GM19351 (cell line): ENCODE measurements around the gene PPID.
"Not testable (repeated sequence)": the region's sequence is repeated elsewhere in the genome, so short reads cannot be mapped to it uniquely, and the experiment has no call there.

Experiments
- ATAC-seq: cut with Tn5 transposase; IDR thresholded peaks from one replicate; pipeline ENCODE4 v1.9.1; 2021; ENCODE audit warnings: mild to moderate bottlenecking, moderate library complexity; ENCODE audit not compliant: unreplicated experiment

PPID gene

DNA sequence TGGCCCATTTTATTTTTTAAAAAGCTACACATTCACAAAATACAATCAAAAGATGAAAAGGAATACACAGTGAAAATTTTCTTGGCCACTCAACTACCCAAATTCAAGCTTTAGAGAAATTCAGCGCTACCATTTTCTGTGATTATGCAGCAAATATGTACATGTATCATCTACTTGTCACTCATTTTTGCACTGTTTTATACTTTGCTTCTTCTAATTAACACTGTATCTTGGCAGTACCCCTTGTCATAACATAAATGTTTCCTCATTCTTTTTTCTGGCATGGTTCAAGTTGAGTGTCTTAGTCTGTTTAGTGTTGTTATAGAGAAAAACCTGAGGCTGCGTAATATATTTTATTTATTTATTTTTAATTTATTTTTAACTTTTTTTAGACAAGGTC, 15.7 kb upstream of the PPID start:
- no peak for ATAC-seq

DNA sequence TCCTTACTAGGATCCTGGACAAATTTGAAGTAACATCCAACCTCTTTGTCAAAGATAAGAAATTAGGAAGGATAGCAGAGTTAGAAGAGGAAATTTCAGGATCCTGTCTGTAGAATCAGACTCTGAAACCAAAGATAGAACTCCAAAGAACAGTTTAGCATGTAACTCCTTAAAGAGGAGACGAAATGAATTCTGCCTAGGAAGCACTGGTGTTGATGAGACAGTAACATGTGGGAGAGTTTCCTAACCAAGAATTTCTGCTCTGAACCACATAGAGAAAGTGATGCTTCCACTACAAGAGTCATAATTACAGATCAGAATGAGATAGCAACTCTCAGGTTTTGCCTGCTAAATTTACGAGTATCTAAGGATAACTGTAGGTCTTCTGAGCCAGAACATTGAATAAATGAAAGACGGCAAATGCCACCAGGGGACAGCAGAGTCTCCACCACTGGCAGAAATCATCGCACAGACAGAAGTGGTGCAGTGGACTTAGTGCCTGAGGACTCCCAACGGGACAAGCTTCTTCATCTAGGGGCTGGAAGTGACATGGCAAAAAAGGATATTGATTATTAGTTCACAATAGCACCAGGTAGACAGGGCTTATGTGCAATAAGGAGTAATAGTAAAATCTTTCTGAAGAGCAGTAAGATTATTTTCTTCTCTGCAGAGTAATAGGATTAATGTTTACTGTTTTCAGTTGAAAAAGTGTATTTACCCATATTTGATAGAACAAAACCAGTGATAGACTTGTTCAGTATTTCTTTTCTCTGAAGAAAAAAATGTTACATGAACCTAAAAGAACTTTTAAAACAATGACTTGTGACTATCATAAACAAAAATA, 6.7 kb upstream of the PPID start:
- ATAC-seq: peak; percentile 91

DNA sequence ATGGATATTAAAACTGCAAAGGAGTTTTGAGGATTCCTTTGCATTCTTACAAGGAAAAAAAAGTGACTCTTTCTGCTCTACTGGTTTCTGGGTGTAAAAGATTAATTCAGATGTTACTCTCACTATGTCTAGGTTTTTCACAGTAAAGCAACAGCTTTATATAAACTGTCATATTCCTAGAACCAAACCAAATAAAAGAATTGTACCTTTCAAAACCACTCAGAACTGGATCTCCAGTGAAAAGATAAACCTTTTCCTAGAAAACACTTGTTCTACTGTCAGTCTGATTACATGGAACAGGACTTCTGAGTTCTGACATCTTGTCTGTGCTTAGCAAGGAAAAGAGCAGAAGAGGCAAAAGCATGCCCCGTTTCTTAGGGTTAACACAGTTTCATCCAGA, 5.0 kb upstream of the PPID start:
- no peak for ATAC-seq

DNA sequence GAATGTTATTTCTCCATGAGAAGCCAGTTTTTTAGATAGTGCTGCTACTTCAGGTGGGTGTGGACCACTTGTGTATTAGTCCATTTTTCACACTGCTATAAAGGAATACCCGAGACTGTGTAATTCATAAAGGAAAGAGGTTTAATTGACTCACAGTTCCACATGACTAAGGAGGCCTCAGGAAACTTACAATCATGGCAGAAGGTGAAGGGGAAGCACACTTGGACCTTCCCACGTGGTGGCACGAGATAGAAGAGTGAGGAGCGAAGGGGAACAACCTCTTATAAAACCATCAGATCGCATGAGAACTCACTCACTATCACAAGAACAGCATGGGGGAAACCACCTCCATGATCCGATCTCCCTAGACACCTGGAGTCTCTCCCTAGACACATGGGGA, 3.4 kb upstream of the PPID start:
- ATAC-seq: no peak

DNA sequence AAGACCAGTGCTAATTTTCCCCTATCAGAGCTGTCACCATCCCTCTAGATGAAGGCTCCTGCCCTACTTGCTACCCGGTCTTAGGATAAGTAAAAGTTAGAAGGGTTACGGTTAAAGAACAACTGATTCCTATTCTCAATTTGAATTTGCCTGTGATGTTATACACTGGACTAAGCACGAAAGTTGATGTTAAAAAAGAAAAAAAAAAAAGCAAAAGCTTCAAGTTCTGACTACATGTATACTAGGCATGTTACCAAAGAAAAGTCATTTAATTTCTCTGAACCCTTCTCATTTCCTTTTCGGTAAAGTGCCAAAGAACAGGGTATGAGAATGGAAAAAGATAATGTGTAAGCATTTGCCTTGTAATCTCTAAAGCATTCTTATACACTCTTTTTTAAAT, 1.4 kb upstream of the PPID start:
- ATAC-seq: no peak

DNA sequence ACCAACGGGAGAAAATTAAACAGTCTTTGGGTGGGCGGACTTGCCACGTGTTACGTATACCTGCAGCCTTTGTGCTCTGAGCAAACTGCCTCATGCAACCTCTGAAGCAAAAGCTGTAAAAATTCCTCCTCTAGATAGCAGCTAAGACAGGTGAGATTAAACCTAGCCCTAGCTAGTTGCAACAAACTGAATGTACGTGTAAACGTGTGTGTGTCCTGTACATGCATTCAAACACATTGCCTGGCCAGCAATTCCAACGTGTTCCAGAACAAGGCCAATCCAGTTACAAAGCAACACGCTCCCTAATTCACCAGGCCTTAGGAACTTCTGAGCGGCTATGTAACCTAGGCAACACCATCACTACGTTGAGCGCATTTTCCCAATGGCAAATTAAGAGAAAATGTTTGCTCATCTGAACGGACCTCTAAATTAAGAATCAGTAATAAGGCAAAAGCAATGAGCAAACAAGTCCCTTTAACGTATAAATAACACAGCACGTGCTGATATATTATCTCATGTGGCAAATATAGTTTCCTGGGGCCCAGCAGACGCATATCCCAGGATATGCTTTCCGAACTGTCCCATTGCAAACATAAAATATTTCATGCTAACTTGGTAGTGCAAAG, 792 bp downstream of the PPID start:
- no peak for ATAC-seq

DNA sequence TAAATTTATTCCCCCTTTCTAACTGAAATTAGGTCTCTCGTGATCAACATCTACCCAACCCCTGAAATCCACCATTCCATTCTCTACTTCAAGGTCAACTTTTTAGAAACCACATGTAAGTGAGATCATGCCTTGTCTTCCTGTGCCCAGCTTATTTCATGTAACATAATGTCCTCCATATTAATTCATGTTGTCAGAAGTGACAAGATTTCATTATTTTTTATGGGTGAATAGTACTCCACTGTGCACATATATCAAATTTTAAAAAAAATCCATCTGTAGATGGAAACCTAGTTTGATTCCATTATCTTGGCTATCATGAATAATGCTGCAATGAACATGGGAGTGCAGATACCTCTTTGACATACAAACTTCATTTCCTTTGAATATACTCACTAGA, 1.5 kb downstream of the PPID start:
- no peak for ATAC-seq

DNA sequence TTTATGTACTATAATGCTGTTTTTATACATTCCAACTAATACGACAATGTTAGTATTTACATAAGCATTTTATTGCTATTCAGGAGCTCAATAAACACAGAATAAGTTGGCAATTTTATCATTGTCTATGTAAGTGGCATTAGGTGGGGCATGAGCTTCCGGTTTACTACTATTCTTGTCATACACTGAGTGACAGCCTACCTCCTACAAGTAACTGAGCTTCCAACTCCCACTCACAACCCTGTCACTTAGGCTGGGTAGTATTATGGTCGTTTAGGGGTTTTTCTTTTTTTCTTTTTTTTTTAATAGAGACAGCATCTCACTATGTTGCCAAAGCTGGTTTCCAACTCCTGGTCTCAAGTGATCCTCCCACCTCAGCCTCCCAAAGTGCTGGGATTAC, 7.4 kb downstream of the PPID start:
- no peak for ATAC-seq

DNA sequence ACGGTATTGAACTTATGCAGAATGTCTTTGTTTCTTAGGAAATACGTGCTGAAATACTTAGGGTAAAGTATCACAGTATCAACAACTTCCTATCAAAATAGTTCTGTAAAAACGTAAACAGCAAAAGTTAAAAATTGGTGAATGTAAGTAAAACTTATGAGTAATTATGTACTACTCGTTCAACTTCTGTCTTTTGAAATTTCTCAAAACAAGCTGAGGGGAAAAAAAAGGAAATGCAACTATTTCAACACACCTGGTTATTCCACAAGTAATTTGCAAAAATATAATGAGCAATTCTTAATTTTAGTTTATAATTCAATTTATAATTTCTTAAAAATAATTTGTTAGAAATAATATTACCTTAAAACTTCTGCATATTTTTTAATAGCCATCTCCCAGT, 8.3 kb downstream of the PPID start:
- ATAC-seq: no peak

DNA sequence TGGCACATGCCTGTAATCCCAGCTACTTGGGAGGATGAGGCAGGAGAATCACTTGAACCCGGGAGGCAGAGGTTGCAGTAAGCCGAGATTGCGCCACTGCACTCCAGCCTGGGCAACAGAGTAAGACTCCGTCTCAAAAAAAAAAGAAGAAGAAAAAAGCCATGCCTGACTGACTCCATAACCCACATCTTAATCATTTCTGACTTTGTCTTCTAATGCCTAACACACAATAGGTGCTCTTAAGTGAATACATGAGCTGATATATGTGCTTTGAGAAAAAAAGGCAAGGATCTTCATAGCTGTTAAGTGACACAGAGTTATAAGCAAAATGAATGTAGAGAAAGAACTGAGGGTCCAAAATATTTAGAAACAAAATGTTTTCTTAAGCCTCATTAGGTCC, 10.6 kb downstream of the PPID start:
- ATAC-seq: not testable (repeated sequence)

DNA sequence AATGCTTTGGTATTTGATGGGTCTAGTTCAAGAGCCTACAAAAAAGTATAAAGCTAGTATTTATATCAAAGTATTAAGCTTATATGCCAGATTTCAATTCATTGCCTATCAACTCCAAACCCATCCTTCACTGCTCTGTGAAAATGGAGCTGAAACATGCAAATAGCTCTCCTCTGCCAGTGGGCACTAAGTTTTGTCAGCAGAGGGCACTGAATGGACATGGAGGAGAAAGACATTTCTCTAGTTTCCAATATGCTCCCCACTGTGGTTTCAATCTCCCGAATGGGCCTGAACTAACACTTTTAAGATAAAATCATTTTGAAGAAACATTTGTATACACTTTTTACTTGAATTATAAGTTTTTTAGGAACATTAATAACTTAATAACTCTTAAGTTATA, 12.4 kb downstream of the PPID start:
- no peak for ATAC-seq

DNA sequence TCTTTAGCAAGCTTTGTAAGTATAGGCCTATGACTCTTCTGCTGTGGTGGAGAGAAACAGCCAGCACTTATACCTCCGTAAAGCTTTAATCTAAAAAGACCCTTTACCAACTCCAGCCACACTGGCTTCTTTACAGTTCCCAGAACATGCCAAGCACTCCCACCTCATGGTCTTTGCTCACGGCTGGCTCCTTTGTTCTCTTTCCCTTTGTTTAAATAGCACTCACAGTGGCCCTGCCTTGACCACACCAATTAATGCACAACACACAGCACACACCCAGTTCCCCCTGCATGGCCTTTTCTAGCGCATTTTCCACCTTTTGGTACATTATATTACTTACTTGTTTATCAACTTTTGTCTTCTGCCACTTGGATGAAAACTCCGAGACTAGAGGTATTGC, 18.9 kb downstream of the PPID start:
- ATAC-seq: no peak

DNA sequence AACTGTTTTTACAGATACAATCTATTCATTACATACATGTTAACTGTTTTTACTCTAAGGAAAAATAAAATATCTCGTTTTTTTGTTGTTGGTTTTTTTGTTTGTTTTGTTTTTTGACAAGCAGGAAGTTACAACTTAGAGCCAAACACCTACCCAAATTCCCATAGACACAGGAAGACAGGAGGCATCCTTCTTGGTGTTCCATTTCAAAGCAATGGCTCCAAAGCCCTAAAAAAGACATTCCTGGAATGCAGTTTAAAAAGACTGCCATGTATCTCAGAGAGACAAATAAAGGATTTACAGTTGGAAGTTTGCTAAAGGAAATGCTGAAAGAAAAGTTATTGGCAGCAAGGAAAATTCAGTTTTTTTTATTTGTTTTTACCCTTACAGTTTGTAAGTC, 34.4 kb downstream of the PPID start:
- no peak for ATAC-seq

DNA sequence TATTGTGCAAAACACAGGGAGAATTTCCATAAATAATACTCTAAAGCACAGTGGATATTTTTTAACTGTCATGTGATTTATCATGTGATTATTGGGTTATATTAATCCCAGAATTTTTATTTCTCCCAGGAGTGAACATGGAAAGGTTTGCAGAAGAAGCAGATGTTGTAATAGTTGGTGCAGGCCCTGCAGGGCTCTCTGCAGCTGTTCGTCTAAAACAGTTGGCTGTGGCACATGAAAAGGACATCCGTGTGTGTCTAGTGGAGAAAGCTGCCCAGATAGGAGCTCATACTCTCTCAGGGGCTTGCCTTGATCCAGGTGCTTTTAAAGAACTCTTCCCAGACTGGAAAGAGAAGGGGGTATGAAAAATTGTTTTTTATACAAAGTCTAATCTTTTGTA, 41.1 kb downstream of the PPID start:
- no peak for ATAC-seq

DNA sequence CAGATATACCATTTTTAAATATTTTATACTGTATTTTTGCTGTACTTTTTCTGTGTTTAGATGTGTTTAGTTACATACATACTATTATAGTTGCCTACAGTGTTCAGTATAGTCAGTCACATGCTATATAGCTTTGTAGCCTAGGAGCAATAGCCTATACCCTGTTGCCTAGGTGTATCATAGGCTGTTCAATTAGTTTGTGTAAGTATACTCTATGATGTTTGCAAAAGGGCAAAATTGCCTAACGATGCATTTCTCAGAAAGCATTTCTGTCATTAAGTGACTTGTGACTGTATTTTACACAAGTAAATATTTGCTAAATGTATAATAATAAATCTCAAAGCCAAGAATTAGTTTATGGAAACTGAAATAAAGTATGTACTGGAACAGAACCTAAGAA, 41.6 kb downstream of the PPID start:
- no peak for ATAC-seq

DNA sequence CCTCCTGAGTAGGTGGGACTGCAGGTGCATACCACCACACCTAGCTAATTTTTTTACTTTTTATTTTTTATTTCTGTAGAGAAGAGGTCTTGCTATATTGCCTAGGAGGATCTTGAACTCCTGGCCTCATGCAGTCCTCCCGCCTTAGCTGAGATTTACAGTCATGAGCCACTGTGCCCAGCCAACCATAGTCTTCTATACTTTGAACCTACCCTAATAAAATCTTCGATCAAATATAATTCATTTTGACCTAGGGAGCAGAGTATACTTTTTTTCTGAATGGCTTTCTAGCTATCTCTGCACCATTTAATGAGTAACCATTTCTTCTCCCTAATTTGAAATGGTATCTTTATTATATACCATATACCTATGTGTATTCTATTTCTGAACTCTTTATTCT, 44.4 kb downstream of the PPID start:
- ATAC-seq: no peak

DNA sequence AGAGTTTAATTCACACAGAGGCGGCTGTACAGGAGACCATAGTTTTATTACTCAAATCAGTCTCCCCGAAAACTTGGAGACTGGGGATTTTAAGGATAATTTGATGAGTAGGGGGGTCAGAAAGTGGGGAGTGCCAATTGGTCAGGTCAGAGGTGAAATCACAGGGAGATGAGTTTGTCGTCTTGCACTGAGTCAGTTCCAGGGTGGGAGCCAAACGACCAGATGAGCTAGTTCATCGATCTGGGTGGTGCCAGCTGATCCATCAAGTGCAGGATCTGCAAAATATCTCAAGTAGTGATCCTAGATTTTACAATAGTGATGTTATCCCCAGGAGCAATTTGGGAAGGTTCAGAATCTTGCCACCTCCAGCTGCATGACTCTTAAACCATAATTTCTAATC, 47.1 kb downstream of the PPID start:
- ATAC-seq: no peak

DNA sequence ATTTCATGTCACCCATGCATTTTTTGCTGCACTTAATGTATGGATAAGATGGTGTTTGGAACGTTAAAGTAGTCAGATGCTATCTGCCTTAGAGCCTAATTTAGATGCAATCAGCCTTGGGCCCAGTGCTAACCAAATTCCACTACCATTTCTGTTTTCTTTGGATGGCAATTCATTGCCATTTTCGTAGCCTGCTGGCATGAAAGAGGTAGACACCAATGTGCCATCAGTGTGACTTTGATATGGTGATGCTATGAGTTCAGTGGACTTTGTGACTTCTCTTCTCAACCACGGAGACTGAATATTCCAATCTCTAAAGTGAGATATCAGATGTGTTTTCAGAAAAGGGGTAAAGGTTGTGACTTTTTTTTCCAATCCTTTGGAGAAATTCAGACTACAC, 49.6 kb downstream of the PPID start:
- ATAC-seq: no peak

DNA sequence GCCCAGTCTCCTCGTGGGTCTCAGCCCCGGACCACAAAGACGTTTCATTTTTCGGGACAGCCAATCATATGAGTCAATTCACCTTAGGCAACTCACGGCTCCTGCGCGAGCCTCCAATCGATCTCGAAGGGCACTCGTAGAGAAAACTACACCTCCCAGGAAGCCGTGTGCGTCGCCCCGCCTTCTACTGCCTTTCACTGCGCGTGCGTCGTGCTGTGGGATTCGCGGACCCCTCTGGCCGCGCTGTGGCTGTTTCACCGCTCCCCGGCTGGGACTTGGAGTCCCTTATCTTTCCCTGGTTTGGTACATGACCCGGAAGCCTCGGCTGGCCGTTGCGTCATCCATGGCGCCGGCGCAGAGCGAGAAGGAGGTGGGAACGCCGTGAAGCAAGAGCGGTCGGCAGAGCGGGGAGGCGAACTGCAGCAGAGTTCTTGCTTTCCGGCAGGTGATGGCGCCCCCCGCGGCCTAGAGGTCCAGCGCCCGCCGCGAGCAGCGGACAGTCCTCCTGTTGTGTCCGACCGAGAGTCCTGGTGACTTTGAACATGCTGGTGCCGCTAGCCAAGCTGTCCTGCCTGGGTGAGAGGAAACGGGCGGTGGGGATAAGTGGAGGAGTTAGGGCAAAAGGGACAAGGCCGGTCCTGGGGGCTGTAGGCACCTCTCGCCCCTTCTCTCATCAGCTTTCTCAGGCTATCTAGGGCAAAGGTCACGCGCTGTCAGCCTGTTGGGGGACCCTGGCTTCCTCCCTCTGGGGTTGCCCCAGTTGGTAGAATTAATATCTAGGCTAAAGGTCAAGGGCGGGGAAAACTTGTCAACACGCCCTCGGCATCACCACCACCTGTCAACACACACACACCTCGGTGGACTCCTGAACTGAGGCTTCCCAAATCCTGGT, 51.0 kb downstream of the PPID start, which contains the start of gene ETFDH:
ETFDH (plus strand) TSS at position 382 of the 892 bp plus-strand sequence; CDS start at position 543, 161 bp downstream.
- peak; percentile 77 for ATAC-seq

DNA sequence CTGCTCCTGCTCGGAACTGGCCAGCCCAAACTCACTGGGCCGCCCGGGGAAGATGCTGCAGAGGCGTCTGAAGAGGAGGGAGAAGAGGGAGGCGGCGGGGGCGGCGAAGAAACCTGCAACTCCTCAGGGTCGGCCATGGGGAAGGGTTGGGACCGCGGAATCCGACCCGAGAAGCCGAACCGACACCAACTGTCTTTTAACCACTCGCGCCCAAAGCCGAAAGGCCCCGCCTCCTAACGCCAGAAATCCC, 51.6 kb downstream of the PPID start, which contains the start of gene C4orf46:
C4orf46 (minus strand) TSS at position 223 of the 250 bp plus-strand sequence; CDS start at position 137, 86 bp downstream.
- no peak for ATAC-seq

DNA sequence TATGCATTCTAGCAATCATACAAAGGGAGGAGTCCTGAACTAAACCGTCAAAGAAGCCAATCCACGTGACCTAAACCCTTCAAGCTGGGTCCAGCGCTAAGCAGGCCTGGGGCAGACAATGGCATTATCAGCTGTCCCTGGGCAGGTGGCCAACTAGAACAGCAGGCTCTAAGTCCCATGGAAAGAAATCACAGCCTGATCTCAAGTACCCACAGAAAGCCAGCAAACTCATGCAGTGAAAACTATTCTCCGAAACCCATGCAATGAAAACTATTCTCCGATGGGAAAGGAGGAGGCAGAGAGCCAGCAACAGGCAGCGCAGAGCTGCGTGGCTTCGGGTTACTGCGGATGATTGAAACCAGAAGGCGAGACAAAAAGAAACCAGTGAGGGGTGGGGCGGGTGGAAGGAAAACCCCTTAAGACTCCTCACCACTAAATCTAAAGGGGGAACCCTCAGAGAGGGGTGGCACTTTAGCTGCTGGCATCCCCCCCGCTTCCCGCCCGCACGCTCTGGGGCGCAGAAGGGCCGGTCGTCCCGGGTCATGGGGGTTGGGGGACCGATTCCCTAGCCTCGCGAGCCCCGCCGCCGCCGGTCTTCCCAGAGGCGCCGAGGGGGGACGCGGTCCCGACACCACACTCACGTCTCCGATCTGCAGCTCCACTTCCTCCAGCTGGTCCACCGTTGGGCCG, 52.1 kb downstream of the PPID start:
- ATAC-seq: peak; percentile 26
